Pulmonary artery endothelial cell (primary cell): Measurements from ENCODE around the gene SLC35B2. TPM values are rescaled to one million over a fixed set of nuclear protein-coding genes. Genes with fewer than 3 reads are reported as not detected.

ENCODE experiments used
- DNase-seq: peaks from one replicate; pipeline ENCODE4 v3.0.0-alpha.2; 2011; ENCODE audit warnings: low read depth, low spot score
- total RNA-seq: library from RNA; depleted of rRNA; stranded (reverse); fragments of >200 nt; gene quantifications from 2 replicates; pipeline ENCODE4 v1.2.3, GENCODE V29; 2014

SLC35B2 gene
- total RNA-seq, 1 donor from 2014 or later, result 57.0 TPM

GRCh38 chr6:44255105-44255808, 2.1 kb downstream of the SLC35B2 start:
- DNase-seq, result no peak

DNA sequence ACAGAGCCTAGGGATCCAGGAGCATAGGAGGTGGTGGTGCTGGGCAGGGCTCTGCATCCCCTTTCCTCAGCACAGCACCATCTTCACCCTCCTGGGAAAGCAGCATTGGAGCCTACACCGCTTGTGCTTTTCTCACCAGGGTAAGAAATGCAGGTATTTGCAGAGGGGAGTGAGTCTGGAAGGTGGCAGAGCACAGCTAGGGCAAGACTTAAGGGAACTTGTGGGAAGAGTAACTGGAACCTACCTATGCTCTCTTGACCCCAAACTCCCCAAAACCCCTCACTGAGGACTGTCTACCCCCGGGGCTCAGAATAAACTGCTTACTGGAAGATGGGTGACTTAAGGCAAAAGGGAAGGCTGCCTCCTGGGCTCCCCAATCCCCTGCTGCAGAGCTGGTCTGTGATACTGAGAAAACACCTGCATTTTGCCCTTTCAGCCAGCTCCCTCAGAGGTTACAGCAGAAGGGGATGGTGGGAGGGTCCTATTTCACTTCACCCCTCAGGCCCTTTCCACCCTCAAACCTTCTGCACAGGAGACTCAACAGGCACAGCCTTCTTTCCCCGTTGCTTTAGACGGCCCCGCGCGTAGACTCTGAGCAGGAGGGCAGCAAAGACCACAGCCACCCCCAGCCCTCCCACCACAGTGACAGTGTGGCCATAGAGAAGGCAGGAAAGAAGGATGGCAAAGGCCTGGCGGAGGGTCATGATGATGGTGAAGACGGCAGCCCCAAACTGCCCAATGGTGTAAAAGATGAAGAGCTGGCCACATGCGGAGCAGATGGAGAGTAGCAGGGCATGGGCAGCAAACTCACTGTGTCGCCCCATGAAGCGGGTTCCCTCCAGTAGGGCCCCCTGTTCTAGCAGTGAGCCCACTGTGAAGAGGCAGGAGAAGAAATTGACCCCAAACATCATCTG, 2.9 kb downstream of the SLC35B2 start:
- no peak for DNase-seq

GRCh38 chr6:44253307-44254101, 3.8 kb downstream of the SLC35B2 start:
- DNase-seq, result no peak

DNA sequence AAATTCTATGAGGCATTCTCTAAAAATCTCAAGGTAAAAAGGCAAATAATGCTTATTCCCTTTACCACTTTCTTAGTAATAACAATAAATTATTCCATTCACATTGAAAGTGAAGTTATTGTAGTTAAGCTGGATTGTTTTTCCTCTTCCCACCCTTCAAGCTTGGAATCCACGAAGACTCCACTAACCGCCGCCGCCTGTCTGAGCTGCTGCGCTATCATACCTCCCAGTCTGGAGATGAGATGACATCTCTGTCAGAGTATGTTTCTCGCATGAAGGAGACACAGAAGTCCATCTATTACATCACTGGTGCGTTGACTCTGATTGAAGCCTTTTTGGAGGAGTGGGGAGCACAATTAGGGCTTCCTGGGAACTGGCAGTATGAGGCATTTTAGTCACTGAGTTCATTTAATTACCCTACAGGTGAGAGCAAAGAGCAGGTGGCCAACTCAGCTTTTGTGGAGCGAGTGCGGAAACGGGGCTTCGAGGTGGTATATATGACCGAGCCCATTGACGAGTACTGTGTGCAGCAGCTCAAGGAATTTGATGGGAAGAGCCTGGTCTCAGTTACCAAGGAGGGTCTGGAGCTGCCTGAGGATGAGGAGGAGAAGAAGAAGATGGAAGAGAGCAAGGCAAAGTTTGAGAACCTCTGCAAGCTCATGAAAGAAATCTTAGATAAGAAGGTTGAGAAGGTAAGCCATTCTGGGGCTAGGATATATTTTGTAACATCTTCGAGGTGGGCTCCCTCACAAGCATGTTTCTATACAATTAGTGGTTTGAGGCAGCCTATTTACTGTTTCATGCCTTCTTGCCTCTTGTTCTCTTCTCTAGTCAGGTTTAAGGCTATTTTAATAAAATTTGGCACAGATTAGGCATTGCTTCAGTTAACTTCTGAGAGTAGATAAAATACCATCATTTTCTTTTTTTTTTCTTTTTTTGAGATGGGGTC, 5.5 kb downstream of the SLC35B2 start:
- DNase-seq, result no peak

DNA sequence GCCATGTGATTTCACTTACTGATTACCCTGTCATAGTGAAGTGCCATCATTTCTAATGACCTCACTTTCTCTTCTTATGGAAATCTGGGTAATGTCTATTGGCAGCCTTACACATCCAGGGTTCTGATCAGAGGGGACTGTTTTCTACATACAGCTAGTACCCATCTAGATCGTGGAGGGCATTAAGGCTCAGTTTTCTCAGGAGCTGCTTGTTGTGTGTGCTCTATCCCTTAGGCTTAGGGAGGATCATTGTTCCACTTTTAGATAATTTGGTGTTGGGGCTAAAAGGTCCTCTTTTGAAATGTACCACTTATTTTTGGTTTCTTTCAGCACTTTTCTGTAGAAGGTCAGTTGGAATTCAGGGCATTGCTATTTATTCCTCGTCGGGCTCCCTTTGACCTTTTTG, 6.6 kb downstream of the SLC35B2 start:
- DNase-seq, result no peak

GRCh38 chr6:44250067-44250717, 7.1 kb downstream of the SLC35B2 start:
- no peak for DNase-seq

DNA sequence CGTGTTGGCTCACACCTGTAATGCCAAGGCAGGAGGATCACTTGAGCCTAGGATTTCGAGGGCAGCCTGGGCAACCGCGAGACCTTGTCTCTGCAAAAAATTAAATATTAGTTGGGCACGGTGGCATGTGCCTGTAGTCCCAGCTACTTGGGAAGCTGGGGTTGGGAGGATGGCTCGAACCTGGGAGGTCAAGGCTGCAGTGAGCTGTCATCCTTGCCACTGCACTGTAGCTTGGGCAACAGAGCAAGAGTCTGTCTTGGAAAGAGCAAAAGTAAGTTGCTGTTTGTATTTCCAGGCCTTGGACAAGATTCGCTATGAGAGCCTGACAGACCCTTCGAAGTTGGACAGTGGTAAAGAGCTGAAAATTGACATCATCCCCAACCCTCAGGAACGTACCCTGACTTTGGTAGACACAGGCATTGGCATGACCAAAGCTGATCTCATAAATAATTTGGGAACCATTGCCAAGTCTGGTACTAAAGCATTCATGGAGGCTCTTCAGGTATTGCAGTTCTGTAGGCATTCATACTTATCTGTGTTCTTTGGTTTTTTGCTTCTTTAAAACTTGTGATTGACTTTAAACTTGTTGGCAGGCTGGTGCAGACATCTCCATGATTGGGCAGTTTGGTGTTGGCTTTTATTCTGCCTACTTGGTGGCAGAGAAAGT, 8.1 kb downstream of the SLC35B2 start:
- no peak for DNase-seq

DNA sequence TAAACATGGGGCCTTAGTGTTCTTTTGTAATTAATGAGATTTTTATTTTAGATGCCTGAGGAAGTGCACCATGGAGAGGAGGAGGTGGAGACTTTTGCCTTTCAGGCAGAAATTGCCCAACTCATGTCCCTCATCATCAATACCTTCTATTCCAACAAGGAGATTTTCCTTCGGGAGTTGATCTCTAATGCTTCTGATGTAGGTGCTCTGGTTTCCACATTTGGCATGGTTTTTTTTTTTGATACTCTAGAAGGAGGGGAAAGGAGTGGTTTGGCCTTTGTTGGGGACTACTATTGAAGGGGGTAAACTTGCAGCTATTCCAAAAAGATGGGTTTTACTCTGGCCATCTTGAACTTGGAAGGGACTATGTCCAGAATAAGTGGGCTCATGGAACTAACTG, 8.7 kb downstream of the SLC35B2 start:
- no peak for DNase-seq

- DNase-seq, result no peak
Measured at GRCh38 chr6:44247338-44248302, 9.7 kb downstream of the SLC35B2 start.

DNA sequence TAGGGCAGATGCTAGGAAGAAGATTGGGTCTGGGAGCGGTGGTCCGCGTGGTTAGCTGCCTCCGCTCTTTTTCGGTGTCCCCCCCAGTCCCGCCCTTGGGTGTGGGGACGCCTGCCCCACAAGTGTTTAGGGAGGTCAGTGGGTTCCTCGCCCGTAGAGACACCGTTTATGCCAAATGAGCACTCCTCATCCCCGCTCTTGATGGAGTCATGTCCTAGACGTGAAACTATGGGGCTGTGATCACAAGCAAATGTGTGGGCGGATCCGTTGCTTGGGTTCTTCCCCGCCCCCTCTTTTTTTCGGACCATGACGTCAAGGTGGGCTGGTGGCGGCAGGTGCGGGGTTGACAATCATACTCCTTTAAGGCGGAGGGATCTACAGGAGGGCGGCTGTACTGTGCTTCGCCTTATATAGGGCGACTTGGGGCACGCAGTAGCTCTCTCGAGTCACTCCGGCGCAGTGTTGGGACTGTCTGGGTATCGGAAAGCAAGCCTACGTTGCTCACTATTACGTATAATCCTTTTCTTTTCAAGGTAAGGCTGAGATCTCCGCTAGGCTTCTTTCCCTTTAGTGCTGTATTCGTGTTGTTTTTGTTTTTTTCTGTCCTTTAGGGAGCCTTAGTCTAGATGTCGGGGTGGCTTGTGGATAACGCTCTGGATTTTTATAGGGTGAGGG, 10.5 kb downstream of the SLC35B2 start, which contains the start of gene HSP90AB1:
Gene HSP90AB1 (plus strand): TSS at position 439 of the 675 bp plus-strand sequence. CDS start 1,529 bp downstream, outside the sequence.
- DNase-seq, result peak; percentile 95

GRCh38 chr6:44245912-44246662, 11.2 kb downstream of the SLC35B2 start:
- DNase-seq, result no peak

DNA sequence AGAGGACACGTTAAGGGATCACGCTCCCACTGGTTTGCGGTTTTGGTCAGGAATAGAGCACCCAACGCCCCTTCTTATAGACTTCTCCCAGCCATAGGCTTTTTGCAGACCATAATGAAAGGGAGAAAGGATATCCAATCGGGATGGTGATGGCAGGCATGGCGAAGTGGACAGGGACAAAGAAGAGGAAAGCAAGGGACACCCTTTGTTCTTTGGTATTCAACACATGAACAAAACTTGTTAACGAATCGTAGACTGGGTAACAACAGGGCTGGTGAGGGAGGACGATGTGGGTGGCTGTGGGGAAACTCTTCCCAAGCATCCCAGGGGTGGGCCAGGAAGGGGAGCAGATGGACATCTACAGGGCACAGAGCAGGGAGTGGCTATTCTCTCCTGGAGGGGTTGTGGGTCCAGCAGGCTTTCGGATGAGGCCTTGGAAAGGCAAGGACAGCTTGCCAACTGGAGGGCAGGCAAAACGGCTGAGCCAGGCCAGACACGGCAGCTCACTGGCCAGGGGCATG, 11.9 kb downstream of the SLC35B2 start:
- DNase-seq, result no peak

DNA sequence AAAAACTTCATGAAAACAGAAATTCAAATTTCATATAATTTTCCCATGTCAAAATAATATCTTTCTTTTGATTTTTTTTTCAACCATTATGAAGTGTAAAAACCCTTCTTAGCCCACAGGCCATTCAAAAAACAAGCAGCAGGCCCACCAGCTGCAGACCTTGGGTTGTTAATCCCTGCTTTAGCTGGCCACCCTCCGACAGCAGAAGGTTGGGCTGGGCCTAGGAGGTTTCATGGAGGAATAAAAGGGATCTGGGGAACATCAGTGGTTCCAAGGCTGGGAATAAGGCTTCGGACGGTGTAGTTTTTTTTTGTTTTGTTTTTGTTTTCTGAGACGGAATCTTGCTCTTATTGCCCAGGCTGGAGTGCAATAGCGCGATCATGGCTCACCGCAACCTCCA, 14.0 kb downstream of the SLC35B2 start:
- no peak for DNase-seq

DNA sequence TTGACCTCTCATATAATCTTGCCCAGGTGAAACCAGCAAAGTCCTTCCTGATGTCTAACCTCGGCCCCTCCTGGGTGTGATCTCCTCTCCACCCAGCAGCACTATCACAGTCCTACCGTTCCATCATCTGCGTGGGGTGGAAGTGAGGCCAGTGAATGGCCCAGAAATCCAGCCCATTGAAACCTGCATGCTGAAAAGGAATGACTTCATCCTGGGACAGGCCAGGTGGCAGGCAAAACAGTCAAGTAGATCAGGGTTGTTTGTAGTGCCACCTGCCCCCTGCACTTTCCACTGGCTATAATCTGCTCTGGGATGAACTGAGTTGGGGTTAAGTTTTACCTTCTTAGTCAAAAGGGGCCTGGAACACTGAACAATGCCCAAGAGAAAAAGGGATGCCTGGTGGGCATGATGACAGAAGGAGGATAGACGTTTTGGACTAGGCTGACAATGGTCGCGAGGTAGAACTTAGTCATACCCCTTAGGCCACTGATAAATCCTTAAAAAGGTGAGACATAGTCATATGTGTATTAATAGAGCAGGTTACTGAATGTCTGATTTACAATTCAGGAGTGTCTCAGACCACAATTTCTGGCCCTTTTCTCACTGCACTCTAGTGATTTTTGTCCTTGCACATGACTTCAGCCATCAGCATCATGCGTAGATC, 18.5 kb downstream of the SLC35B2 start:
- DNase-seq, result no peak

DNA sequence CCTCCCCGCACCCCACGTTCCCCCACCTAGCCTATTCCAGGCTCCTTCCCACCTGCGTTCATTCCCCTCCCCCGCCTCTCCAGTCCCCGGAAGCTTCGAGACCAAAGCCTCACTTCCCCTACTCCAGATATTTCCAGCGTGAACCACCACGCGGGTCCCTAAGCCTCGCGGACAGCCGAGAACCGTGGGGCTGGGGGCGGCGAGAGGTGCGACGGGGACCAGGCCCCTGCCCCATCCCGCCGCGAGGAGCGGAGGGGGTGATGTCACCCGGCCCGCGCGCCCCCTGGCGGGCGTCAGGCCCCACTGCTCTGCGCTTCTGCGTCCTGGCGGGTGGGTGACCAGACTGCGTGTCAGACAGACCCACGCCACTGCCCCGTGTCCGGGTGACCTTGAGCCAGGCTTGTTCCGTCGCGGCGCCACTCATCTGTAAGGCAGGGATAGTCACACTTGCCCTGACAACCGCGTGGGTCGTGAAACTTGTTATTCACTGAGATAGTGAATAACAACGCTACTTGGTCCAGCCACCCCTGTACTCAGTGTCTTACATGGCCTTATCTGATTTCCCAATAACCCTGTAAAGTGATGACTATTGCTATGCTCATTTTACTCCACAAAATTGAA, 19.4 kb downstream of the SLC35B2 start:
- no peak for DNase-seq
